SK-N-SH (cell line): ENCODE results near the gene GCH1. TPM values are rescaled to one million over a fixed set of nuclear protein-coding genes. Genes with fewer than 3 reads are reported as not detected.

Experiments
- CTCF ChIA-PET: fragments of 300-600, 350-600 bp; formaldehyde crosslinking; extraction: SDS; loops from one replicate; lab custom pipeline; 2021; lab: Yijun Ruan, JAX
- POLR2A ChIA-PET: fragments of 350-600 bp; sonication (Branson Sonifier 250); formaldehyde crosslinking; extraction: SDS; loops from one replicate; lab custom pipeline; 2020; ENCODE audit warnings: antibody characterized with exemption, inconsistent platforms; lab: Yijun Ruan, JAX
- DNase-seq: peaks from one replicate; pipeline ENCODE4 v3.0.0; 2012
- H2AFZ ChIP-seq: fragments of 200-600 bp; sonication (generic); 2 replicates; pipeline ENCODE4 v1.8.1; 2016; ENCODE audit warnings: antibody characterized with exemption, mild to moderate bottlenecking, low read depth
- H3F3A ChIP-seq: fragments of 200-600 bp; sonication (generic); replicated peaks from 2 replicates; pipeline ENCODE3; 2016; ENCODE audit warnings: antibody characterized with exemption, mild to moderate bottlenecking; ENCODE audit not compliant: insufficient read depth
- H3K27ac ChIP-seq, 2 experiments: fragments of 200-500 bp in 1 of 2; fragments of 200-600 bp in 1 of 2; sonication (Bioruptor generic) in 1 of 2; sonication (generic), shearing (Covaris generic) in 1 of 2; 2 replicates each; pipeline versions ENCODE4 v1.5.1 to v1.6.1; 2014 to 2016; ENCODE audit warnings: low read depth in 2 of 2, inconsistent platforms in 1 of 2, low read length in 1 of 2, mild to moderate bottlenecking in 1 of 2, mixed read lengths in 1 of 2
- H3K27me3 ChIP-seq: fragments of 200-600 bp; sonication (generic), shearing (Covaris generic); 2 replicates; pipeline ENCODE4 v1.6.1; 2016; ENCODE audit warnings: mixed run types; ENCODE audit not compliant: insufficient read depth
- H3K36me3 ChIP-seq, 2 experiments: fragments of 200-500 bp in 1 of 2; fragments of 200-600 bp in 1 of 2; sonication (Bioruptor generic) in 1 of 2; sonication (generic) in 1 of 2; replicated peaks in 1 of 2; 2 replicates each; pipeline versions ENCODE3 to v1.5.1; 2014 to 2016; ENCODE audit warnings: low read length in 1 of 2, mild to moderate bottlenecking in 1 of 2; ENCODE audit not compliant: insufficient read depth in 2 of 2, control insufficient read depth in 1 of 2
- H3K4me1 ChIP-seq, 2 experiments: fragments of 200-500 bp in 1 of 2; fragments of 200-600 bp in 1 of 2; sonication (Bioruptor generic) in 1 of 2; sonication (generic), shearing (Covaris generic) in 1 of 2; 2 replicates each; pipeline versions ENCODE4 v1.5.1 to v1.6.1; 2014 to 2016; ENCODE audit warnings: low read depth in 1 of 2, low read length in 1 of 2, mixed run types in 1 of 2; ENCODE audit not compliant: insufficient read depth in 2 of 2, control insufficient read depth in 1 of 2
- H3K4me2 ChIP-seq: fragments of 200-600 bp; sonication (generic), shearing (Covaris generic); 2 replicates; pipeline ENCODE4 v1.6.1; 2017; ENCODE audit warnings: mixed run types
- H3K4me3 ChIP-seq, 2 experiments: fragments of 200-500 bp in 1 of 2; fragments of 200-600 bp in 1 of 2; sonication (Bioruptor generic) in 1 of 2; sonication (generic), shearing (Covaris generic) in 1 of 2; 2 replicates each; pipeline versions ENCODE4 v1.5.1 to v1.8.1; 2014 to 2016; ENCODE audit warnings: low read depth in 2 of 2, inconsistent platforms in 1 of 2, low read length in 1 of 2, mild to moderate bottlenecking in 1 of 2, mixed read lengths in 1 of 2, moderate library complexity in 1 of 2
- H3K79me2 ChIP-seq: fragments of 200-600 bp; sonication (generic); 2 replicates; pipeline ENCODE4 v1.8.1; 2017; ENCODE audit warnings: mild to moderate bottlenecking; ENCODE audit not compliant: insufficient read depth
- H3K9ac ChIP-seq: fragments of 200-600 bp; sonication (generic); 2 replicates; pipeline ENCODE4 v1.6.1; 2017; ENCODE audit warnings: mixed run types
- H3K9me2 ChIP-seq: fragments of 200-600 bp; sonication (generic); 2 replicates; pipeline ENCODE4 v1.6.1; 2017; ENCODE audit warnings: mixed run types
- H3K9me3 ChIP-seq: fragments of 200-600 bp; sonication (generic); 2 replicates; pipeline ENCODE4 v1.6.1; 2017; ENCODE audit warnings: mixed run types, mild to moderate bottlenecking, moderate library complexity
- H4K20me1 ChIP-seq: fragments of 200-600 bp; sonication (generic); 2 replicates; pipeline ENCODE4 v1.6.1; 2017; ENCODE audit warnings: mild to moderate bottlenecking, mixed run types; ENCODE audit not compliant: insufficient read depth
- CHD2 ChIP-seq: fragments of 150-350 bp; IDR thresholded peaks from 2 replicates; pipeline ENCODE4 v1.6.1; 2018; ENCODE audit warnings: low read length; ENCODE audit not compliant: partially characterized antibody
- EP300 ChIP-seq, 2 experiments: IDR thresholded peaks; 2 replicates each; pipeline versions ENCODE4 v1.4.0 to v1.6.1; 2012; ENCODE audit warnings: borderline replicate concordance in 1 of 2, low read depth in 1 of 2, low read length in 1 of 2
- FOXM1 ChIP-seq: IDR thresholded peaks from 2 replicates; pipeline ENCODE4 v1.4.0; 2012; ENCODE audit warnings: low read depth, mild to moderate bottlenecking
- GABPA ChIP-seq: IDR thresholded peaks from 2 replicates; pipeline ENCODE4 v1.4.0; 2012; ENCODE audit warnings: low read depth, mild to moderate bottlenecking
- GATA2 ChIP-seq: sonication (generic); formaldehyde crosslinking; IDR thresholded peaks from 2 replicates; pipeline ENCODE4 v1.5.0; 2020; ENCODE audit warnings: mild to moderate bottlenecking, missing genetic modification reagents
- JUND ChIP-seq: IDR thresholded peaks from 2 replicates; pipeline ENCODE4 v1.4.0; 2012
- MXI1 ChIP-seq: IDR thresholded peaks from 2 replicates; pipeline ENCODE4 v1.6.1; 2012; ENCODE audit warnings: mild to moderate bottlenecking, low read depth, low read length, improper control_type of control experiment
- NFIC ChIP-seq: IDR thresholded peaks from 2 replicates; pipeline ENCODE4 v1.4.0; 2012; ENCODE audit warnings: borderline replicate concordance
- RAD21 ChIP-seq: IDR thresholded peaks from 2 replicates; pipeline ENCODE4 v1.6.1; 2012; ENCODE audit warnings: mild to moderate bottlenecking, low read length
- RCOR1 ChIP-seq: fragments of 150-350 bp; IDR thresholded peaks from 2 replicates; pipeline ENCODE4 v1.6.1; 2017; ENCODE audit warnings: antibody characterized with exemption, low read length
- RXRA ChIP-seq: IDR thresholded peaks from 2 replicates; pipeline ENCODE4 v1.4.0; 2012; ENCODE audit warnings: low read depth, mild to moderate bottlenecking, borderline replicate concordance
- SMC3 ChIP-seq: IDR thresholded peaks from 2 replicates; pipeline ENCODE4 v1.6.1; 2012; ENCODE audit warnings: low read depth, low read length, improper control_type of control experiment
- TEAD4 ChIP-seq: IDR thresholded peaks from 2 replicates; pipeline ENCODE4 v1.4.0; 2012; ENCODE audit warnings: mild to moderate bottlenecking, borderline replicate concordance; ENCODE audit not compliant: insufficient read depth
- YY1 ChIP-seq: IDR thresholded peaks from 2 replicates; pipeline ENCODE4 v1.4.0; 2012; ENCODE audit warnings: low read depth, mild to moderate bottlenecking
- WGBS: methylation state at CpG from one replicate; pipeline ENCODE4 v1.1.6; 2017; ENCODE audit warnings: low lambda C conversion rate; 5-methylcytosine and 5-hydroxymethylcytosine counted together
- polyA plus RNA-seq, 3 experiments: library from polyadenylated mRNA; depleted of rRNA; stranded (reverse); fragments of >200 nt; gene quantifications; 2 replicates each; pipeline ENCODE4 v1.2.3, GENCODE V29; 2012
- TF ChIP-seq, protein P1 (sequence below): IDR thresholded peaks from 2 replicates; pipeline ENCODE4 v1.6.1; 2012; ENCODE audit warnings: mild to moderate bottlenecking, low read depth, low read length, moderate library complexity

Gene GCH1
- polyA plus RNA-seq, 1 of the 3 experiments (the other 2 are of a cell fraction) = 2.2 TPM

DNA sequence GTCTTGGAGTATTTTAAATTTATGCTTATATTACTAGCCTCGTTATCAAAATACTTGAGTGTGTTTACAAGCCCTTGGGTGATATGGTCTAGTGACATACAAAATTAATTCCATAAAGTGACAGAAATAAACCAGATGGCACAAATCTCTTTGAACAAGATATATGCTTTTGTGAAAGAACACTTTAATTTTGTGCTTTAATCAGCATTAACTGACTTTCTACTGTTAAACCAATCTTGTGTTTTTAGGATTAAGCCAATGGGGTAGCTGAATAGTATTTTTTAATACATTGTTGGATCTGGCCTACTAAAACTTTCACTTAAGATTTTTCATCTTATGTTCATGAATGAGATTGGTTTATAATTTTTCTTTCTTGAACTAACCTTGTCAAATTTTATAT lies 30.4 kb upstream of the GCH1 start (continued):
- TF ChIP-seq, protein P1, sequence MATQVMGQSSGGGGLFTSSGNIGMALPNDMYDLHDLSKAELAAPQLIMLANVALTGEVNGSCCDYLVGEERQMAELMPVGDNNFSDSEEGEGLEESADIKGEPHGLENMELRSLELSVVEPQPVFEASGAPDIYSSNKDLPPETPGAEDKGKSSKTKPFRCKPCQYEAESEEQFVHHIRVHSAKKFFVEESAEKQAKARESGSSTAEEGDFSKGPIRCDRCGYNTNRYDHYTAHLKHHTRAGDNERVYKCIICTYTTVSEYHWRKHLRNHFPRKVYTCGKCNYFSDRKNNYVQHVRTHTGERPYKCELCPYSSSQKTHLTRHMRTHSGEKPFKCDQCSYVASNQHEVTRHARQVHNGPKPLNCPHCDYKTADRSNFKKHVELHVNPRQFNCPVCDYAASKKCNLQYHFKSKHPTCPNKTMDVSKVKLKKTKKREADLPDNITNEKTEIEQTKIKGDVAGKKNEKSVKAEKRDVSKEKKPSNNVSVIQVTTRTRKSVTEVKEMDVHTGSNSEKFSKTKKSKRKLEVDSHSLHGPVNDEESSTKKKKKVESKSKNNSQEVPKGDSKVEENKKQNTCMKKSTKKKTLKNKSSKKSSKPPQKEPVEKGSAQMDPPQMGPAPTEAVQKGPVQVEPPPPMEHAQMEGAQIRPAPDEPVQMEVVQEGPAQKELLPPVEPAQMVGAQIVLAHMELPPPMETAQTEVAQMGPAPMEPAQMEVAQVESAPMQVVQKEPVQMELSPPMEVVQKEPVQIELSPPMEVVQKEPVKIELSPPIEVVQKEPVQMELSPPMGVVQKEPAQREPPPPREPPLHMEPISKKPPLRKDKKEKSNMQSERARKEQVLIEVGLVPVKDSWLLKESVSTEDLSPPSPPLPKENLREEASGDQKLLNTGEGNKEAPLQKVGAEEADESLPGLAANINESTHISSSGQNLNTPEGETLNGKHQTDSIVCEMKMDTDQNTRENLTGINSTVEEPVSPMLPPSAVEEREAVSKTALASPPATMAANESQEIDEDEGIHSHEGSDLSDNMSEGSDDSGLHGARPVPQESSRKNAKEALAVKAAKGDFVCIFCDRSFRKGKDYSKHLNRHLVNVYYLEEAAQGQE = no peak
- no peak for TF ChIP-seq SMC3
- TF ChIP-seq CHD2 = no peak
- no peak for TF ChIP-seq EP300 (IDR thresholded peaks at IDR 0.05; ENCODE audit: borderline replicate concordance in 1 of 2, low read depth in 1 of 2, low read length in 1 of 2)
- TF ChIP-seq YY1 = no peak

DNA sequence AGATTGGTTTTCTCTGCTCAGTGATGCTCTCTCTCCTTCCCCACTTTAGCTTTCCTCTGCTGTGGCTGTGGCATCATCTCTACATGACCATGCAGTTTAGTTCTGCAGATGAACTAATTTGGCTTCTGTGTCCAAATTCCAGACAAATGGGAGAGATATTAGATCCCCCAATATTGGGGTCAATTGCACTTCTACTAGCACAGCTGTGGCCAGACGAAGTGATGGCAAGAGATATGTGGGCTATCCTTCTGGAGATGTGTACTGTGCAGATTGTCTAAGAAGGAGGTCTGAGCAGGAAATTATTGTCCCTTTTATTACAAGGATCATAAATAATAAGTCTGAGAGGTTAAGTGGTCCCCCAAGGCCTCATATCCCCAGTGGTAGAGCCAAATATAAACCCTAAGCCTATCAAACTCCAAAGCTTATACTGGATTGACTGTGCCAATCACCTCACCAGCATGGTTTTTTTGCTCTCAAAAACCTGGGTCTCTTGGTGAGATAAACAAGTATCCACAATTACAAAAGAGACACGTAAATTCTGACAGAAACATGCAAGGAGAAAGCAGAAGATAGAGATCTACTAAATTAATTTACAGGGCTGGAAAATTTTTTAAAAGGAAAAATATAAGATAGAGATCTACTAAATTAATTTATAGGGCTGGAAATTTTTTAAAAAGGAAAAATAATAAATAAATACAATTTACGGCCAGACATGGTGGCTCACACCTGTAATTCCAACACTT lies 29.1 kb upstream of the GCH1 start:
- Histone ChIP-seq H3K27ac (peak overlapping the region in 1 of 2 experiments; percentile 95; a peak in 2 of 4 replicates), H3K9ac (no peak overlapping the region), H3K4me3 (no peak overlapping the region), H3K9me2 (no peaks in the 10 kb centered on the region), H3K27me3 (no peaks in the 10 kb centered on the region), H3F3A (peaks cover 3% of the 10 kb centered on the region), H3K36me3 (no peaks in the 10 kb centered on the region), H3K4me1 (peaks cover 0 to 9% of the 10 kb centered on the region in 2 experiments; a peak in 2 of 4 replicates), H3K79me2 (no peaks in the 10 kb centered on the region), H4K20me1 (no peaks in the 10 kb centered on the region), H3K4me2 (no peak overlapping the region), H3K9me3 (no peaks in the 10 kb centered on the region), H2AFZ (no peak overlapping the region)
- DNase-seq = peak; percentile 41
- CTCF ChIA-PET = interaction anchor here (0.8 to 3.2 kb wide), 3 partner anchors 29 to 126 kb away, joined by 4 to 11 read pairs (median 4); partner anchors contain the start of gene GCH1
- POLR2A ChIA-PET = interaction anchor here (0.5 to 1.6 kb wide), 3 partner anchors 9 to 29 kb away, joined by 3 read pairs; partner anchors contain the start of gene GCH1
- 84% methylated on average over 3 of the region's 3 CpGs for WGBS
- TF ChIP-seq JUND (no peak), EP300 (IDR thresholded peaks at IDR 0.05; ENCODE audit: borderline replicate concordance in 1 of 2, low read depth in 1 of 2, low read length in 1 of 2) (peak in 1 of 2 experiments; percentile 59; a peak in 1 of 4 replicates), YY1 (no peak), RAD21 (0 out of 2 replicates have a peak, but pooled peaks have one; percentile 5), TEAD4 (no peak), RXRA (no peak), RCOR1 (peak; percentile 78), MXI1 (peak; percentile 41; the same call in 1 of the 2 replicates), CHD2 (peak; percentile 22), GATA2 (peak; percentile 43), NFIC (no peak), GABPA (no peak), FOXM1 (no peak)
- TF ChIP-seq, protein P1 = no peak
- TF ChIP-seq, all 33 proteins: peak for 6
